Neural progenitor cell (in vitro differentiated cells): ENCODE results near the gene RAPH1.

Source experiments
- CTCF ChIP-seq: fragments of 200-600 bp; sonication (generic); IDR thresholded peaks from 2 replicates; pipeline ENCODE4 v1.5.1; 2017; ENCODE audit warnings: antibody characterized with exemption, mild to moderate bottlenecking
- EZH2 ChIP-seq: fragments of 200-600 bp; sonication (generic); IDR thresholded peaks from 2 replicates; pipeline ENCODE4 v1.6.1; 2017; ENCODE audit warnings: antibody characterized with exemption, mild to moderate bottlenecking, moderate library complexity
- EZH2phosphoT487 ChIP-seq: fragments of 200-600 bp; sonication (generic); IDR thresholded peaks from 2 replicates; pipeline ENCODE4 v1.6.1; 2017; ENCODE audit warnings: antibody characterized with exemption

- TF ChIP-seq CTCF (no peak), EZH2 (no peak), EZH2phosphoT487 (no peak)
Observed at GRCh38 chr2:203584784-203585183, 49.7 kb upstream of the RAPH1 start.
